ENCODE data around the gene STAT1.

DNA sequence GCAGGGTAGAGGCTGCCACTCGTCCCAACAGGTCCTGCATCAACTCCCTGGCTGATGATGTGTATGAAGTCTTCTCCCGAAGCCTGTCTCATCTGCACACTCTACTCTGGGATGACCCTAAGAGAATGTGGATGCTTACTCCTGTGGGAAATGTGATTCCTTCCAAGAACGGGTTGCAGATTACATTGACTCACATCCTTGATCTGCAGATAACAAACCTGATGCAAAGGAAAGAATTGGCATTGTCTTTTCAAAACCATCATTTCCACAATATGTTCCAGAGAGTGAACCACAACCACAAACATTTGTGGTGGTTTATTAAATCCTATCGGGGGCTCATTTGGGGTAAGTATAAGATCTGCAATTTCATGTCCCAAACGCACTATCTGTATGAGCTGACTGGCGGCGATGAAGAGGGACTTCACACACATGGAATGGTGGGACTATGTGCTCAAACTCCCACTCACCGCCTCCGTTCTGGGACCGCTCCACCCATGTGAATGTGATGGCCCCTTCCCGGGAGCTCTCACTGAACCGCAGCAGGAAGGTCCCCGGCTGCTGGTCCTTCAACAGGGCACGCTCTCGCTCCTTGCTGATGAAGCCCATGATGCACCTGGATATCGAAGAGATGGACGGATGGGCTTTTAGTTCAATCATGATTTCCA is 35.5 kb downstream of the STAT1 start:
- TF ChIP-seq POLR2AphosphoS5 (IDR thresholded peaks at IDR 0.05; ENCODE audit: low read depth, low read length) (no peak), SIN3A (IDR thresholded peaks at IDR 0.05; ENCODE audit: borderline replicate concordance, insufficient read depth, low read depth, low read length) (no peak)
- TF ChIP-seq, protein P1, sequence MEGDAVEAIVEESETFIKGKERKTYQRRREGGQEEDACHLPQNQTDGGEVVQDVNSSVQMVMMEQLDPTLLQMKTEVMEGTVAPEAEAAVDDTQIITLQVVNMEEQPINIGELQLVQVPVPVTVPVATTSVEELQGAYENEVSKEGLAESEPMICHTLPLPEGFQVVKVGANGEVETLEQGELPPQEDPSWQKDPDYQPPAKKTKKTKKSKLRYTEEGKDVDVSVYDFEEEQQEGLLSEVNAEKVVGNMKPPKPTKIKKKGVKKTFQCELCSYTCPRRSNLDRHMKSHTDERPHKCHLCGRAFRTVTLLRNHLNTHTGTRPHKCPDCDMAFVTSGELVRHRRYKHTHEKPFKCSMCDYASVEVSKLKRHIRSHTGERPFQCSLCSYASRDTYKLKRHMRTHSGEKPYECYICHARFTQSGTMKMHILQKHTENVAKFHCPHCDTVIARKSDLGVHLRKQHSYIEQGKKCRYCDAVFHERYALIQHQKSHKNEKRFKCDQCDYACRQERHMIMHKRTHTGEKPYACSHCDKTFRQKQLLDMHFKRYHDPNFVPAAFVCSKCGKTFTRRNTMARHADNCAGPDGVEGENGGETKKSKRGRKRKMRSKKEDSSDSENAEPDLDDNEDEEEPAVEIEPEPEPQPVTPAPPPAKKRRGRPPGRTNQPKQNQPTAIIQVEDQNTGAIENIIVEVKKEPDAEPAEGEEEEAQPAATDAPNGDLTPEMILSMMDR (IDR thresholded peaks at IDR 0.05): no peak
- TF ChIP-seq, protein P2, sequence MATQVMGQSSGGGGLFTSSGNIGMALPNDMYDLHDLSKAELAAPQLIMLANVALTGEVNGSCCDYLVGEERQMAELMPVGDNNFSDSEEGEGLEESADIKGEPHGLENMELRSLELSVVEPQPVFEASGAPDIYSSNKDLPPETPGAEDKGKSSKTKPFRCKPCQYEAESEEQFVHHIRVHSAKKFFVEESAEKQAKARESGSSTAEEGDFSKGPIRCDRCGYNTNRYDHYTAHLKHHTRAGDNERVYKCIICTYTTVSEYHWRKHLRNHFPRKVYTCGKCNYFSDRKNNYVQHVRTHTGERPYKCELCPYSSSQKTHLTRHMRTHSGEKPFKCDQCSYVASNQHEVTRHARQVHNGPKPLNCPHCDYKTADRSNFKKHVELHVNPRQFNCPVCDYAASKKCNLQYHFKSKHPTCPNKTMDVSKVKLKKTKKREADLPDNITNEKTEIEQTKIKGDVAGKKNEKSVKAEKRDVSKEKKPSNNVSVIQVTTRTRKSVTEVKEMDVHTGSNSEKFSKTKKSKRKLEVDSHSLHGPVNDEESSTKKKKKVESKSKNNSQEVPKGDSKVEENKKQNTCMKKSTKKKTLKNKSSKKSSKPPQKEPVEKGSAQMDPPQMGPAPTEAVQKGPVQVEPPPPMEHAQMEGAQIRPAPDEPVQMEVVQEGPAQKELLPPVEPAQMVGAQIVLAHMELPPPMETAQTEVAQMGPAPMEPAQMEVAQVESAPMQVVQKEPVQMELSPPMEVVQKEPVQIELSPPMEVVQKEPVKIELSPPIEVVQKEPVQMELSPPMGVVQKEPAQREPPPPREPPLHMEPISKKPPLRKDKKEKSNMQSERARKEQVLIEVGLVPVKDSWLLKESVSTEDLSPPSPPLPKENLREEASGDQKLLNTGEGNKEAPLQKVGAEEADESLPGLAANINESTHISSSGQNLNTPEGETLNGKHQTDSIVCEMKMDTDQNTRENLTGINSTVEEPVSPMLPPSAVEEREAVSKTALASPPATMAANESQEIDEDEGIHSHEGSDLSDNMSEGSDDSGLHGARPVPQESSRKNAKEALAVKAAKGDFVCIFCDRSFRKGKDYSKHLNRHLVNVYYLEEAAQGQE (IDR thresholded peaks at IDR 0.05; ENCODE audit: insufficient read depth in 1 of 2, low read depth in 2 of 2, low read length in 1 of 2): no peak
